K562 (cell line): ENCODE measurements around the gene EFEMP2. TPM values are rescaled to one million over a fixed set of nuclear protein-coding genes. Genes with fewer than 3 reads are reported as not detected.

Experiments
- BCOR ChIP-seq: fragments of 450-650 bp; IDR thresholded peaks from 2 replicates; pipeline ENCODE4 v1.6.1; 2016
- CGGBP1 ChIP-seq: fragments of 250-450 bp; sonication (Bioruptor Pico); IDR thresholded peaks from 2 replicates; pipeline ENCODE4 v1.9.0; 2021; ENCODE audit warnings: mild to moderate bottlenecking
- CHD2 ChIP-seq: IDR thresholded peaks from 2 replicates; pipeline ENCODE4 v1.6.1; 2011; ENCODE audit warnings: low read depth, low read length
- DNMT1 ChIP-seq: fragments of 450-650 bp; IDR thresholded peaks from 2 replicates; pipeline ENCODE4 v1.6.1; 2016; ENCODE audit warnings: antibody characterized with exemption, mild to moderate bottlenecking
- ETS2 ChIP-seq: IDR thresholded peaks from 2 replicates; pipeline ENCODE4 v1.6.1; 2016; ENCODE audit warnings: borderline replicate concordance, missing genetic modification characterization, mild to moderate bottlenecking, moderate library complexity, missing compliant biosample characterization; ENCODE audit not compliant: poor library complexity, severe bottlenecking
- HINFP ChIP-seq: fragments of 450-650 bp; conservative IDR thresholded peaks from 2 replicates; pipeline ENCODE4 v1.6.1; 2016; ENCODE audit warnings: missing genetic modification characterization, low read depth, mild to moderate bottlenecking, control low read depth, missing compliant biosample characterization
- HNRNPK ChIP-seq: fragments of 200-400 bp; formaldehyde crosslinking; IDR thresholded peaks from one replicate; pipeline ENCODE4 v1.6.1; 2018; ENCODE audit warnings: mild to moderate bottlenecking, low read depth, low read length; ENCODE audit not compliant: poor library complexity, severe bottlenecking
- MITF ChIP-seq: IDR thresholded peaks from 2 replicates; pipeline ENCODE4 v1.6.1; 2014; ENCODE audit warnings: antibody characterized with exemption
- MTA1 ChIP-seq: fragments of 450-650 bp; IDR thresholded peaks from 2 replicates; pipeline ENCODE4 v1.6.1; 2017; ENCODE audit warnings: borderline replicate concordance
- NELFE ChIP-seq: IDR thresholded peaks from 2 replicates; pipeline ENCODE4 v1.6.1; 2011; ENCODE audit warnings: mild to moderate bottlenecking; ENCODE audit not compliant: insufficient read depth, insufficient read length
- PATZ1 ChIP-seq: fragments of 250-450 bp; sonication (Bioruptor Pico); IDR thresholded peaks from 2 replicates; pipeline ENCODE4 v1.5.0; 2020; ENCODE audit warnings: mild to moderate bottlenecking, borderline replicate concordance
- POLR2B ChIP-seq: fragments of 450-650 bp; IDR thresholded peaks from 2 replicates; pipeline ENCODE4 v1.6.1; 2018; ENCODE audit warnings: low read depth; ENCODE audit not compliant: partially characterized antibody
- PTBP1 ChIP-seq: fragments of 200-400 bp; formaldehyde crosslinking; IDR thresholded peaks from 2 replicates; pipeline ENCODE4 v1.6.1; 2017; ENCODE audit warnings: low read depth, low read length
- SMC3 ChIP-seq: conservative IDR thresholded peaks from 2 replicates; pipeline ENCODE4 v1.6.1; 2011; ENCODE audit warnings: low read depth, low read length, improper control_type of control experiment; ENCODE audit not compliant: insufficient read depth
- SNIP1 ChIP-seq: fragments of 450-650 bp; IDR thresholded peaks from 2 replicates; pipeline ENCODE4 v1.7.1; 2017; ENCODE audit warnings: low read depth, mild to moderate bottlenecking
- TARDBP ChIP-seq: fragments of 450-650 bp; IDR thresholded peaks from 2 replicates; pipeline ENCODE4 v1.6.1; 2016
- TCF7 ChIP-seq: sonication (generic); IDR thresholded peaks from 2 replicates; pipeline ENCODE4 v1.6.1; 2016; ENCODE audit warnings: antibody characterized with exemption, borderline replicate concordance
- XRCC5 ChIP-seq: fragments of 200-400 bp; formaldehyde crosslinking; IDR thresholded peaks from 2 replicates; pipeline ENCODE4 v1.6.1; 2017; ENCODE audit warnings: low read depth, mild to moderate bottlenecking, low read length
- ZNF217 ChIP-seq: sonication (generic); formaldehyde crosslinking; IDR thresholded peaks from 2 replicates; pipeline ENCODE4 v1.8.0; 2022; ENCODE audit warnings: mild to moderate bottlenecking, missing genetic modification reagents
- ZNF232 ChIP-seq: sonication (generic); formaldehyde crosslinking; IDR thresholded peaks from 2 replicates; pipeline ENCODE4 v1.8.0; 2022; ENCODE audit warnings: mild to moderate bottlenecking, missing genetic modification reagents
- ZNF280B ChIP-seq: fragments of 250-450 bp; sonication (Bioruptor Pico); IDR thresholded peaks from 2 replicates; pipeline ENCODE4 v1.5.1; 2021; ENCODE audit warnings: mild to moderate bottlenecking
- polyA plus RNA-seq, 8 experiments: library from polyadenylated mRNA; depleted of rRNA in 4 of 8; stranded (reverse) in 5 of 8; unstranded in 3 of 8; fragments of >200 nt; fragmentation: Nextera tagmentation in 2 of 8; fragmentation: Illumina TruSeq in 1 of 8; extraction: Ambion mirVana in 2 of 8; extraction: Trizol in 1 of 8; gene quantifications; 2 replicates each; pipeline versions ENCODE4 v1.2.1 to v1.2.3, GENCODE V29; 2011 to 2014; ENCODE audit warnings: inconsistent platforms in 1 of 8, missing spikeins in 1 of 8
- total RNA-seq, 7 experiments: library from RNA; depleted of rRNA in 6 of 7; stranded (reverse); fragments of >200 nt in 6 of 7; fragmentation: Illumina TruSeq in 2 of 7; extraction: Trizol in 2 of 7; gene quantifications; 2 replicates each; pipeline versions ENCODE4 v1.2.1 to v1.2.3, GENCODE V29; 2011 to 2021; ENCODE audit warnings: low replicate concordance in 1 of 7

EFEMP2 gene
- total and polyA plus RNA-seq, 9 of the 15 experiments (the other 6 are each of a cell fraction or from before 2014, with no cell fraction given), result 0.07 to 2.9 (median 0.69) TPM; not detected in 1

- TF ChIP-seq NELFE, result no peak
- TF ChIP-seq CGGBP1, result peak; percentile 60; the same call in 1 of the 2 replicates
- peak; percentile 35 for TF ChIP-seq ETS2
- TF ChIP-seq SNIP1, result no peak
- no peak for TF ChIP-seq ZNF280B (CRISPR knock-in tag)
- peak; percentile 40 for TF ChIP-seq HNRNPK
- peak; percentile 68; the same call in 1 of the 2 replicates for TF ChIP-seq TARDBP
- no peak for TF ChIP-seq MTA1
- no peak for TF ChIP-seq PATZ1
- peak; percentile 51 for TF ChIP-seq MITF
- TF ChIP-seq HINFP (tag), result no peak
- TF ChIP-seq CHD2, result peak; percentile 35; the same call in 1 of the 2 replicates
- TF ChIP-seq BCOR, result 0 out of 2 replicates have a peak, but pooled peaks have one; percentile 40
- TF ChIP-seq DNMT1, result no peak
- 0 out of 2 replicates have a peak, but pooled peaks have one; percentile 9 for TF ChIP-seq SMC3
- TF ChIP-seq PTBP1, result no peak
- TF ChIP-seq TCF7, result peak; percentile 78
- TF ChIP-seq ZNF232, result no peak
- TF ChIP-seq POLR2B, result no peak
- TF ChIP-seq XRCC5, result peak; percentile 97
- no peak for TF ChIP-seq ZNF217 (CRISPR knock-in tag)
These were observed 46.6 kb upstream of the EFEMP2 start, which contains the start of gene DRAP1 (continued) for GRCh38 chr11:65919141-65919572.
